Measurements from ENCODE around the gene ITPR2.

- TF ChIP-seq POLR2AphosphoS5 (IDR thresholded peaks at IDR 0.05; ENCODE audit: low read depth, low read length) (no peak), POLR2A (IDR thresholded peaks at IDR 0.05; ENCODE audit: low read depth, low read length) (no peak)
Measured at GRCh38 chr12:26723379-26724308, 109.3 kb downstream of the ITPR2 start.

Measured in GM12891 (cell line).